Measurements from ENCODE around the gene CHD9.

DNA sequence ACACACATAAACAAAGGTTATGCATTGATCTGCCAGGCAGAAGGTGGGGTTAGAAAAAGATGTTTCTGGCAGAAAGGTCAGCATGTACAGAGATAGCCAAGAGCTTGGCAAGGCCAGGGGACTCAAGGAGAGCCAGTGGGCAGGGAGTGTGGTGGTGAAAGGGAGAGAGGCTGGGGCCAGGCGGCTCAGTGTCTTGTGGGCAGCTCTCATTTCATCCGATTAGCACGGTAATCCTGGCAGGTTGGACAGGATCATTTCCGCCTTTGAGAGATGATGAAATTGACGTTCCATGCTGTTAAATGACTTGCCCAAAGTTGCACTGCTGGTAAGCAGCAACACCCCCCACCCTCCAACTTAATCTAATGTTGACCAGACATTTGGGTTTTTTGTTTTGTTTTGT, 3.6 kb downstream of the CHD9 start:
- TF ChIP-seq, protein P1, sequence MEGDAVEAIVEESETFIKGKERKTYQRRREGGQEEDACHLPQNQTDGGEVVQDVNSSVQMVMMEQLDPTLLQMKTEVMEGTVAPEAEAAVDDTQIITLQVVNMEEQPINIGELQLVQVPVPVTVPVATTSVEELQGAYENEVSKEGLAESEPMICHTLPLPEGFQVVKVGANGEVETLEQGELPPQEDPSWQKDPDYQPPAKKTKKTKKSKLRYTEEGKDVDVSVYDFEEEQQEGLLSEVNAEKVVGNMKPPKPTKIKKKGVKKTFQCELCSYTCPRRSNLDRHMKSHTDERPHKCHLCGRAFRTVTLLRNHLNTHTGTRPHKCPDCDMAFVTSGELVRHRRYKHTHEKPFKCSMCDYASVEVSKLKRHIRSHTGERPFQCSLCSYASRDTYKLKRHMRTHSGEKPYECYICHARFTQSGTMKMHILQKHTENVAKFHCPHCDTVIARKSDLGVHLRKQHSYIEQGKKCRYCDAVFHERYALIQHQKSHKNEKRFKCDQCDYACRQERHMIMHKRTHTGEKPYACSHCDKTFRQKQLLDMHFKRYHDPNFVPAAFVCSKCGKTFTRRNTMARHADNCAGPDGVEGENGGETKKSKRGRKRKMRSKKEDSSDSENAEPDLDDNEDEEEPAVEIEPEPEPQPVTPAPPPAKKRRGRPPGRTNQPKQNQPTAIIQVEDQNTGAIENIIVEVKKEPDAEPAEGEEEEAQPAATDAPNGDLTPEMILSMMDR (conservative IDR thresholded peaks at IDR 0.05) = no peak
- no peak for TF ChIP-seq EZH2 (IDR thresholded peaks at IDR 0.05; ENCODE audit: low read depth)

Measured in PC-9 (cell line).